ENCODE data around the gene RYR3.

RYR3 gene

DNA sequence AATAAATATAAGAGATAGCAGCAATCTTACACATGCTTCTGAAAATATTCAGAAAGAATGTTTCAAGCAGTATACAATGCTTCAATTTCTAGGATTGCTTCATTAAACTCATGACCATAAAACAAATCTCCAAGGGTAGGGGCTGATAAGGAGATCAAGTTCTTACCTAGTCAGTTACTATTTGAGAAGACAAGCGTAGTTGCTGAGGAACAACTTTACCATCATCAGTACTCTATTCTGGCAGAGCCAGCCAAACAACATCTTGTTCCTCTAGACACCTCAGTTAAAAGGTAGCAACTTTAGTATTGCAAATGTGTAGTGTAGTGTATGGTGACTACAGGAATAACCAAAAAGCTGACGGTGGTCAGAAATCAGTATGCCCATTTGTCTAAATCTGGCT, 572.2 kb downstream of the RYR3 start:
- H3K4me2 ChIP-seq (ENCODE audit: low read depth, low read length, poor library complexity, severe bottlenecking): no peak overlapping the region
- H3K9me3 ChIP-seq (ENCODE audit: insufficient read depth, low read depth, low read length): no peaks in the 10 kb centered on the region

DNA sequence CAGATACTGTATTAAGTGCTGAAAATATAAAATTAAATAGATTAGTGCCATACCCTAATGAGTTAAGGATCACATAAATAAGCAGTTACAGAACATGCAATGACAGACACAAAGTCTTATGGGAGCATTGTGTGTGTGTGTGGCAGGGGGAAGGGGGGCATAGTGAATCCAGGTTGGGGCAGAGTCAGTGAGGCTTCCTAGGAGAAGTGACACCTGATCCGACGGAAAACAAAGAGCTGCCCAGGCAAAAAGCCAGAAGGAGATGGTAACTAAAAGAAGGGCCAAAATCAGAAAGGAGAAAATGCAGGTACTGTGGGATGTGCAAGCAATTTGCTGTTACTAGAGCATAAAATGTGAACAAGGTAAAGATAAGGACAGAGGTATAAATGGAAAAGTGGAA, 577.4 kb downstream of the RYR3 start:
- Histone ChIP-seq H3K9ac (ENCODE audit: low read depth, low read length, poor library complexity, severe bottlenecking) (no peak overlapping the region), H3K4me1 (ENCODE audit: insufficient read depth, low read length, poor library complexity, severe bottlenecking) (no peaks in the 10 kb centered on the region)

More for the DNA sequence above, 572.2 kb downstream of the RYR3 start:
- TF ChIP-seq, protein P1, sequence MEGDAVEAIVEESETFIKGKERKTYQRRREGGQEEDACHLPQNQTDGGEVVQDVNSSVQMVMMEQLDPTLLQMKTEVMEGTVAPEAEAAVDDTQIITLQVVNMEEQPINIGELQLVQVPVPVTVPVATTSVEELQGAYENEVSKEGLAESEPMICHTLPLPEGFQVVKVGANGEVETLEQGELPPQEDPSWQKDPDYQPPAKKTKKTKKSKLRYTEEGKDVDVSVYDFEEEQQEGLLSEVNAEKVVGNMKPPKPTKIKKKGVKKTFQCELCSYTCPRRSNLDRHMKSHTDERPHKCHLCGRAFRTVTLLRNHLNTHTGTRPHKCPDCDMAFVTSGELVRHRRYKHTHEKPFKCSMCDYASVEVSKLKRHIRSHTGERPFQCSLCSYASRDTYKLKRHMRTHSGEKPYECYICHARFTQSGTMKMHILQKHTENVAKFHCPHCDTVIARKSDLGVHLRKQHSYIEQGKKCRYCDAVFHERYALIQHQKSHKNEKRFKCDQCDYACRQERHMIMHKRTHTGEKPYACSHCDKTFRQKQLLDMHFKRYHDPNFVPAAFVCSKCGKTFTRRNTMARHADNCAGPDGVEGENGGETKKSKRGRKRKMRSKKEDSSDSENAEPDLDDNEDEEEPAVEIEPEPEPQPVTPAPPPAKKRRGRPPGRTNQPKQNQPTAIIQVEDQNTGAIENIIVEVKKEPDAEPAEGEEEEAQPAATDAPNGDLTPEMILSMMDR (conservative IDR thresholded peaks at IDR 0.05; ENCODE audit: low read length): no peak
- no peak for TF ChIP-seq EZH2phosphoT487 (IDR thresholded peaks at IDR 0.05; ENCODE audit: borderline replicate concordance)
- Histone ChIP-seq H3K36me3 (ENCODE audit: insufficient read depth, low read length) (no peaks in the 10 kb centered on the region), H3K27me3 (ENCODE audit: insufficient read depth, low read length, poor library complexity, severe bottlenecking) (no peaks in the 10 kb centered on the region), H3K9ac (ENCODE audit: low read depth, low read length, poor library complexity, severe bottlenecking) (no peak overlapping the region), H3K4me3 (ENCODE audit: low read length, poor library complexity, severe bottlenecking) (no peak overlapping the region), H3K79me2 (ENCODE audit: insufficient read depth, low read length) (no peaks in the 10 kb centered on the region), H3K4me1 (ENCODE audit: insufficient read depth, low read length, poor library complexity, severe bottlenecking) (no peaks in the 10 kb centered on the region), H3K9me2 (replicated peaks; ENCODE audit: low read depth, low read length) (no peaks in the 10 kb centered on the region), H4K20me1 (ENCODE audit: insufficient read depth, low read length, poor library complexity, severe bottlenecking) (no peaks in the 10 kb centered on the region), H2AFZ (ENCODE audit: low read length) (no peak overlapping the region), H3F3A (ENCODE audit: low read depth) (no peaks in the 10 kb centered on the region)

DNA sequence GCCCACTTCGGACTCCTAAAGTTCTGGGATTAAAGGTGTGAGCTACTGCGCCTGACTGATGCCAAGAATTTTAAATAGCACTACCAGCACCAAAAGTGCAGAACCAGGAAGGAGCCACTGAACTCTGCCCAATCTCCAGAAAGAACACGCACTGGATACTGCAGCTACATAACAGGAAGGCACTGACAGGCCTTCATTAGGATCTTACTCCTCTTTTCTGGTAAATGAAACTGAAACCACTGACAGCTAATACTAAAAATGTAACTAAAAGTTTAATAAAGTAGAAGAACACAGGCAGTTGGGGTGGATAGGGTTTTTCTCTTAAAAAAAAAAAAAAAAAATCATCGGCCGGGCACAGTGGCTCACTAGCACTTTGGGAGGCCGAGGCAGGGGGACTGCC, 583.4 kb downstream of the RYR3 start:
- Histone ChIP-seq H3K9me3 (ENCODE audit: insufficient read depth, low read depth, low read length) (no peaks in the 10 kb centered on the region), H3F3A (ENCODE audit: low read depth) (no peaks in the 10 kb centered on the region), H3K36me3 (ENCODE audit: insufficient read depth, low read length) (no peaks in the 10 kb centered on the region), H3K4me3 (ENCODE audit: low read length, poor library complexity, severe bottlenecking) (no peak overlapping the region), H3K9ac (ENCODE audit: low read depth, low read length, poor library complexity, severe bottlenecking) (no peak overlapping the region), H3K4me1 (ENCODE audit: insufficient read depth, low read length, poor library complexity, severe bottlenecking) (no peaks in the 10 kb centered on the region), H2AFZ (ENCODE audit: low read length) (no peak overlapping the region), H3K79me2 (ENCODE audit: insufficient read depth, low read length) (no peaks in the 10 kb centered on the region), H3K9me2 (replicated peaks; ENCODE audit: low read depth, low read length) (no peaks in the 10 kb centered on the region), H4K20me1 (ENCODE audit: insufficient read depth, low read length, poor library complexity, severe bottlenecking) (no peaks in the 10 kb centered on the region), H3K27me3 (ENCODE audit: insufficient read depth, low read length, poor library complexity, severe bottlenecking) (no peaks in the 10 kb centered on the region), H3K4me2 (ENCODE audit: low read depth, low read length, poor library complexity, severe bottlenecking) (no peak overlapping the region)
- TF ChIP-seq EZH2phosphoT487 (IDR thresholded peaks at IDR 0.05; ENCODE audit: borderline replicate concordance): no peak
- TF ChIP-seq, protein P1 (conservative IDR thresholded peaks at IDR 0.05; ENCODE audit: low read length): no peak

More for the DNA sequence above, 577.4 kb downstream of the RYR3 start:
- Histone ChIP-seq H3K9me3 (ENCODE audit: insufficient read depth, low read depth, low read length) (no peaks in the 10 kb centered on the region), H3K4me3 (ENCODE audit: low read length, poor library complexity, severe bottlenecking) (no peak overlapping the region), H3F3A (ENCODE audit: low read depth) (no peaks in the 10 kb centered on the region), H3K27me3 (ENCODE audit: insufficient read depth, low read length, poor library complexity, severe bottlenecking) (no peaks in the 10 kb centered on the region), H3K79me2 (ENCODE audit: insufficient read depth, low read length) (no peaks in the 10 kb centered on the region), H3K36me3 (ENCODE audit: insufficient read depth, low read length) (no peaks in the 10 kb centered on the region), H3K9me2 (replicated peaks; ENCODE audit: low read depth, low read length) (no peaks in the 10 kb centered on the region), H4K20me1 (ENCODE audit: insufficient read depth, low read length, poor library complexity, severe bottlenecking) (no peaks in the 10 kb centered on the region), H2AFZ (ENCODE audit: low read length) (no peak overlapping the region), H3K4me2 (ENCODE audit: low read depth, low read length, poor library complexity, severe bottlenecking) (no peak overlapping the region)
- TF ChIP-seq, protein P1 (conservative IDR thresholded peaks at IDR 0.05; ENCODE audit: low read length): no peak
- no peak for TF ChIP-seq EZH2phosphoT487 (IDR thresholded peaks at IDR 0.05; ENCODE audit: borderline replicate concordance)
